Fibroblast of pulmonary artery (primary cell): Measurements from ENCODE around the gene UBE2E1.
A peak's percentile ranks its signal among the peaks of the same experiment; 100 is the strongest.
"Not testable (repeated sequence)": the region's sequence is repeated elsewhere in the genome, so short reads cannot be mapped to it uniquely, and the experiment has no call there.

Experiments used
- DNase-seq: peaks from one replicate; pipeline ENCODE4 v3.0.0-alpha.2; 2010; ENCODE audit warnings: low read depth
- H3K4me3 ChIP-seq: replicated peaks from 2 replicates; pipeline ENCODE4 v1.5.1; 2011; ENCODE audit warnings: low read depth, mild to moderate bottlenecking, control low read depth, low read length, moderate library complexity
- CTCF ChIP-seq: IDR thresholded peaks from 2 replicates; pipeline ENCODE4 v1.5.1; 2011; ENCODE audit warnings: mild to moderate bottlenecking, control low read depth, low read length, inconsistent platforms; ENCODE audit errors: missing control alignments

Gene UBE2E1

DNA sequence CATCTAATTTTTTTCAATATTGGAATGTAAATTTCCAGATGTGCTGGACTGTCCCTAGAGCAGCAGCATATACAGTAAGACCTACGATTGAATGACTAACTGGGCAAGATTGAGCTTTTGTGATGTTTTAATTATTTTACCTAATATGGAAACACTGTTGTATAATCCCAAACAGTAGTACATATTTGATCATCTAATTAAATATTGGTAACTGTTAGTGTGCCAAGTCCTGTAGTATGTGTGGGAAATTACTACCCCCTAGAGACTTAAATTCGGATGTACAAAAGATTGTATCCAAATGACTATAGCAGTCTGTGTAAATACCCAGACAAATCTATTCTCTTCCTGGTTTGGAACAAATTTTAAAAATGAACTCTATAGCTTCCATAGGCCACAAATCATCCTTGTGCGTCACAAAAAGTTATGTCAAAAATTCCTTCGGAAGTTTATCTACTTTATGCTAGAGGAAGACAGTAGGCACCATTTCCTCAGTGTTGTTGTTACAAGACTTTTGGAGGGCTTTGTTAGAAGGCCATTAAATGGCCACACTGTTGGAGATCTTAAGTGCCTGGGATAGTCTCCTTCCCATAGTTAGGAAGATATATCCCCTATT lies 69.5 kb downstream of the UBE2E1 start:
- no peak for TF ChIP-seq CTCF
- DNase-seq, result no peak

DNA sequence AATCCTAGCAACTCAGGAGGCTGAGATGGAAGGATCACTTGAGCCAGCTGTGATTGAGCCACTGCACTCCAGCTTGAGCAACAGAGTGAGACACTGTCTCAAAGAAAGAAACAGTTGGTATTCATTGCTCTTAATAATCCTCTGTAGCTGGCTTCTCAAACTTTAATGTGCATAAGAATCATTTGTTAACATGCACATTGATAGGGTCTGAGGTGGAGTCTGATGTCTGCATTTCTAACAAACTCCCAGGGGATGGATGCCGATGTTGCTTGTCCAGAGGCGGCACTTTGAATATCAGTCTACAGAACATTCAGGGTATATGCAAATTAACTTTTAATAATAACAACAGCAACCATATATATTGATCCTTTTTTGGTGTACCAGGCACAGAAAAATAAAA lies 71.2 kb downstream of the UBE2E1 start:
- TF ChIP-seq CTCF, result no peak
- no peak for DNase-seq
- H3K4me3 ChIP-seq, result no peak overlapping the region

More for the DNA sequence above, 69.5 kb downstream of the UBE2E1 start:
- H3K4me3 ChIP-seq, result no peak overlapping the region

- no peak overlapping the region for H3K4me3 ChIP-seq
- TF ChIP-seq CTCF, result no peak
- DNase-seq, result peak; percentile 95
Observed at GRCh38 chr3:23877329-23877980, 71.7 kb downstream of the UBE2E1 start.

GRCh38 chr3:23879485-23879884 lies 73.7 kb downstream of the UBE2E1 start:
- H3K4me3 ChIP-seq, result no peak overlapping the region
- TF ChIP-seq CTCF, result no peak
- DNase-seq, result no peak

DNA sequence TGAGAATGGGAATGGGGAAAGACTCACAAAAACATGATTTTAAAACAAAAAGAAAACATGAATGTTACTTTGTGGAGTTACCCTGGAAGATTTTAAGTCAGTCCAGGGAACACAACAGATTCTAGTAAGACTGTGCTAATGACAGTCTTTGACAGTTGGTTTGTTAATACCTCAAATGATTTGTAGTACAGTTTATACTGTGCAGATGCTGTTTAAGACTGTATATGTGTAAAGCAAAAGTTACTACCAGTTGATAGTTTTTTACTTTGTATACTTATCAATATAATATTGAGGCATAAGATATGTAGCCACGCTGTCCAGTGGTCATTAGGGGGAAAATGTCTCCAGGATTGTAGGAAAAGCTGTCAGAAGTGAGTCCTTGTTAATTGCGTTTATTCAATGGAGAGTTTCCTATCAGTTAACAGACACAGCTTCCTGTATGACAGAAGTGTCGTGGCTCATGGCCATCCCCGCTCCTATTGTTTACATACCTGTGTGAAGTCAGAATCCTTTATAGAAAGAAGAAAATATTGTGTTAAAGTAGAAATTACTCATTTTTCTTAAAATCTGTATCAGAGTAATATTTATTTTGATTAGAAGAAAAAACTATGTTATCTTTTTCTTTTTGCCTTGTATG lies 75.1 kb downstream of the UBE2E1 start:
- H3K4me3 ChIP-seq, result no peak overlapping the region
- no peak for DNase-seq
- no peak for TF ChIP-seq CTCF

GRCh38 chr3:23881993-23882392 lies 76.2 kb downstream of the UBE2E1 start:
- not testable (repeated sequence) for DNase-seq, H3K4me3 ChIP-seq

- TF ChIP-seq CTCF, result no peak
- no peak overlapping the region for H3K4me3 ChIP-seq
- no peak for DNase-seq
Observed at GRCh38 chr3:23882487-23882918, 76.7 kb downstream of the UBE2E1 start.
